Testis (tissue), 2 donors: ENCODE data around the gene TRIM3.

Experiments used
- POLR2A ChIP-seq: fragments of 450-650 bp; IDR thresholded peaks from one replicate; pipeline ENCODE4 v1.6.1; 2017; ENCODE audit warnings: antibody characterized with exemption, mild to moderate bottlenecking, moderate library complexity
- TF ChIP-seq, protein P1 (sequence below), 3 experiments: fragments of 450-650 bp in 2 of 3; fragments of 200-600 bp in 1 of 3; sonication (generic) in 1 of 3; IDR thresholded peaks; one replicate each; pipeline ENCODE4 v1.5.1; 2016 to 2019; ENCODE audit warnings: antibody characterized with exemption in 3 of 3, mild to moderate bottlenecking in 2 of 3, moderate library complexity in 1 of 3

DNA sequence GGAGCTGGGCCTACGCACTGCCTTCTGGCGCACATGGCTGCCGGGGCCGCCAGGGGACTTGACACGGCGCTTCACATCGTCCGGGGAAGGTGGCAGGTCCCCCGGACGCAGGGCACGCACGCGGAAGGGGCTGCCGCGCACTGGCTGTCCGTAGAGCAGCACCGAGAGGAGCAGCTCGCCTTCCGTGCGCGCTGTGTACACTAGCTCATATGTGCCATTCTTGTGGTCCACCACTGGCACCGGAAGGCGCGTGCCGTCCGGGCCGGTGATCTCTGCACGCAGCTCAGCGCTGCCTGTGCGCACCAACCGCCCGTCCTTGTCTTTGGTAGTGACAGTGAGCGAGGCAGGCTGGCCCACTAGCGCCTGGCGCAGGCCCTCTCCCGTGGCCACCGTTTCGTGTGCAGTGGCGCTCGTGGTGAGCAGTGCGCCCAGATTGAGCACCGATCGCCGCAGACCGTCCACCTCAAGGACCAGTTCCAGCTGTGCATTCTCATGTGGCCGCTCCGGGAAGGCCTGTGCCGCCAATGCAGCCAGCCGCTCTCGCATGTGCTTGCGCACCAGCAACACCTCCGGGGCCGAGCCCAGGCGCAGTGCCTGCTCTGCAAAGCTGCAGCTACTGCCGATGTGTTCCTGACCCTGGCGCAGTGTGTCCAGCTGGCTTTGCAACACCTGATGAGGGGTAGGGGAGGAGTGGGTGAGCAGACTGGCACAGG lies 17.2 kb downstream of the TRIM3 start:
- no peak for TF ChIP-seq POLR2A
- TF ChIP-seq, protein P1, sequence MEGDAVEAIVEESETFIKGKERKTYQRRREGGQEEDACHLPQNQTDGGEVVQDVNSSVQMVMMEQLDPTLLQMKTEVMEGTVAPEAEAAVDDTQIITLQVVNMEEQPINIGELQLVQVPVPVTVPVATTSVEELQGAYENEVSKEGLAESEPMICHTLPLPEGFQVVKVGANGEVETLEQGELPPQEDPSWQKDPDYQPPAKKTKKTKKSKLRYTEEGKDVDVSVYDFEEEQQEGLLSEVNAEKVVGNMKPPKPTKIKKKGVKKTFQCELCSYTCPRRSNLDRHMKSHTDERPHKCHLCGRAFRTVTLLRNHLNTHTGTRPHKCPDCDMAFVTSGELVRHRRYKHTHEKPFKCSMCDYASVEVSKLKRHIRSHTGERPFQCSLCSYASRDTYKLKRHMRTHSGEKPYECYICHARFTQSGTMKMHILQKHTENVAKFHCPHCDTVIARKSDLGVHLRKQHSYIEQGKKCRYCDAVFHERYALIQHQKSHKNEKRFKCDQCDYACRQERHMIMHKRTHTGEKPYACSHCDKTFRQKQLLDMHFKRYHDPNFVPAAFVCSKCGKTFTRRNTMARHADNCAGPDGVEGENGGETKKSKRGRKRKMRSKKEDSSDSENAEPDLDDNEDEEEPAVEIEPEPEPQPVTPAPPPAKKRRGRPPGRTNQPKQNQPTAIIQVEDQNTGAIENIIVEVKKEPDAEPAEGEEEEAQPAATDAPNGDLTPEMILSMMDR (IDR thresholded peaks at IDR 0.05): no peak
